ENCODE measurements around the gene PTPN7.
"Not testable (repeated sequence)": the region's sequence is repeated elsewhere in the genome, so short reads cannot be mapped to it uniquely, and the experiment has no call there.

PTPN7 gene

GRCh38 chr1:202149566-202149965 is 10.8 kb downstream of the PTPN7 start:
- FAIRE-seq = no peak

- no peak for FAIRE-seq
These were observed 12.0 kb downstream of the PTPN7 start for GRCh38 chr1:202148391-202148790.

GRCh38 chr1:202146993-202147392 is 13.4 kb downstream of the PTPN7 start:
- no peak for FAIRE-seq

- no peak for FAIRE-seq
These were observed 14.1 kb downstream of the PTPN7 start for GRCh38 chr1:202146279-202146678.

- FAIRE-seq = not testable (repeated sequence)
These were observed 14.7 kb downstream of the PTPN7 start for GRCh38 chr1:202145744-202146140.

GRCh38 chr1:202145068-202145743 is 15.2 kb downstream of the PTPN7 start:
- FAIRE-seq = no peak

- no peak for FAIRE-seq
These were observed 15.9 kb downstream of the PTPN7 start, which contains the start of gene ARL8A for GRCh38 chr1:202144402-202145067. Gene ARL8A (minus strand): TSS chr1:202144737. CDS start chr1:202144572, 165 bp downstream.

GRCh38 chr1:202143768-202144401 is 16.5 kb downstream of the PTPN7 start:
- no peak for FAIRE-seq

- no peak for FAIRE-seq
These were observed 17.2 kb downstream of the PTPN7 start for GRCh38 chr1:202143011-202143767.

GRCh38 chr1:202141468-202141867 is 18.9 kb downstream of the PTPN7 start:
- FAIRE-seq = not testable (repeated sequence)

GRCh38 chr1:202140833-202141232 is 19.6 kb downstream of the PTPN7 start:
- no peak for FAIRE-seq

GRCh38 chr1:202135221-202135721 is 25.1 kb downstream of the PTPN7 start:
- no peak for FAIRE-seq

- FAIRE-seq = no peak
These were observed 25.7 kb downstream of the PTPN7 start for GRCh38 chr1:202134645-202135172.

GRCh38 chr1:202133989-202134388 is 26.4 kb downstream of the PTPN7 start:
- FAIRE-seq = no peak

- no peak for FAIRE-seq
These were observed 26.9 kb downstream of the PTPN7 start for GRCh38 chr1:202133496-202133895.

GRCh38 chr1:202133001-202133400 is 27.4 kb downstream of the PTPN7 start:
- no peak for FAIRE-seq

GRCh38 chr1:202131956-202132821 is 28.2 kb downstream of the PTPN7 start:
- no peak for FAIRE-seq

GRCh38 chr1:202130816-202131522 is 29.4 kb downstream of the PTPN7 start:
- FAIRE-seq = no peak

GRCh38 chr1:202130297-202130721 is 30.1 kb downstream of the PTPN7 start:
- no peak for FAIRE-seq

GRCh38 chr1:202129453-202130296 is 30.7 kb downstream of the PTPN7 start:
- no peak for FAIRE-seq
